Esophagus squamous epithelium (tissue), 4 donors: Measurements from ENCODE around the gene RFNG.

Source experiments
- POLR2A ChIP-seq, 4 donors: fragments of 450-650 bp; IDR thresholded peaks; one replicate each; pipeline ENCODE4 v1.6.1; 2017; ENCODE audit warnings: antibody characterized with exemption in 4 of 4, mild to moderate bottlenecking in 4 of 4, moderate library complexity in 3 of 4
- TF ChIP-seq, protein P1 (sequence below), 6 experiments: fragments of 450-650 bp in 4 of 6; fragments of 200-600 bp in 2 of 6; sonication (generic) in 2 of 6; IDR thresholded peaks; one replicate each; pipeline ENCODE4 v1.5.1; 2016 to 2019; ENCODE audit warnings: antibody characterized with exemption in 6 of 6, mild to moderate bottlenecking in 4 of 6, moderate library complexity in 4 of 6

DNA sequence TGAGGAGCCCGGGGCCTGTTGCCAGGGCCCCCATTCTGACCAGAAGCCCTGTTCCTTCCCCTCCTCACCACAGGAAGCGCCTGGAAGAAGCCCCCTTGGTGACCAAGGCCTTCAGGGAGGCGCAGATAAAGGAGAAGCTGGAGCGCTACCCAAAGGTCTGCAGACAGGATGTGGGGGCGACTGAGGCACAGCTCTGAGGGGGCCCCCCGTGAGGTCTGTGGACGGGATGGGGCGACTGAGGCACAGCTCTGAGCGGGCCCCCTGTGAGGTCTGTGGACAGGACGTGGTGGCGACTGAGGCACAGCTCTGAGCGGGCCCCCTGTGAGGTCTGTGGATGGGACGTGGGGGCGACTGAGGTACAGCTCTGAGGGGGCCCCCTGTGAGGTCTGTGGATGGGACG is 42.2 kb downstream of the RFNG start:
- TF ChIP-seq, protein P1, sequence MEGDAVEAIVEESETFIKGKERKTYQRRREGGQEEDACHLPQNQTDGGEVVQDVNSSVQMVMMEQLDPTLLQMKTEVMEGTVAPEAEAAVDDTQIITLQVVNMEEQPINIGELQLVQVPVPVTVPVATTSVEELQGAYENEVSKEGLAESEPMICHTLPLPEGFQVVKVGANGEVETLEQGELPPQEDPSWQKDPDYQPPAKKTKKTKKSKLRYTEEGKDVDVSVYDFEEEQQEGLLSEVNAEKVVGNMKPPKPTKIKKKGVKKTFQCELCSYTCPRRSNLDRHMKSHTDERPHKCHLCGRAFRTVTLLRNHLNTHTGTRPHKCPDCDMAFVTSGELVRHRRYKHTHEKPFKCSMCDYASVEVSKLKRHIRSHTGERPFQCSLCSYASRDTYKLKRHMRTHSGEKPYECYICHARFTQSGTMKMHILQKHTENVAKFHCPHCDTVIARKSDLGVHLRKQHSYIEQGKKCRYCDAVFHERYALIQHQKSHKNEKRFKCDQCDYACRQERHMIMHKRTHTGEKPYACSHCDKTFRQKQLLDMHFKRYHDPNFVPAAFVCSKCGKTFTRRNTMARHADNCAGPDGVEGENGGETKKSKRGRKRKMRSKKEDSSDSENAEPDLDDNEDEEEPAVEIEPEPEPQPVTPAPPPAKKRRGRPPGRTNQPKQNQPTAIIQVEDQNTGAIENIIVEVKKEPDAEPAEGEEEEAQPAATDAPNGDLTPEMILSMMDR (IDR thresholded peaks at IDR 0.05): no peak
- no peak for TF ChIP-seq POLR2A (IDR thresholded peaks at IDR 0.05)
